Mesenchymal stem cell (in vitro differentiated cells and primary cell): ENCODE data around the gene HECTD2.

Experiments
- DNase-seq: peaks from one replicate; pipeline ENCODE4 v3.0.0-alpha.2; 2013
- H2AFZ ChIP-seq: one replicate; pipeline ENCODE4 v1.6.1; 2013; ENCODE audit warnings: low read depth, mild to moderate bottlenecking, control low read depth, inconsistent platforms, low read length, moderate library complexity
- H2AK5ac ChIP-seq: 2 replicates; pipeline ENCODE4 v1.6.1; 2013; ENCODE audit warnings: low read length, moderate library complexity, mild to moderate bottlenecking, inconsistent platforms; ENCODE audit not compliant: severe bottlenecking
- H2BK120ac ChIP-seq: one replicate; pipeline ENCODE4 v1.6.1; 2013; ENCODE audit warnings: low read depth, mild to moderate bottlenecking, inconsistent platforms, low read length, moderate library complexity
- H2BK12ac ChIP-seq, 2 experiments: one replicate each; pipeline ENCODE4 v1.6.1; 2013; ENCODE audit warnings: inconsistent platforms in 2 of 2, low read length in 2 of 2, mild to moderate bottlenecking in 2 of 2, moderate library complexity in 2 of 2, control low read depth in 1 of 2
- H2BK15ac ChIP-seq: one replicate; pipeline ENCODE4 v1.6.1; 2013; ENCODE audit warnings: mild to moderate bottlenecking, low read depth, inconsistent platforms; ENCODE audit not compliant: poor library complexity, severe bottlenecking
- H2BK5ac ChIP-seq: 2 replicates; pipeline ENCODE4 v1.6.1; 2013; ENCODE audit warnings: low read depth, mild to moderate bottlenecking, low read length, control low read depth, inconsistent platforms; ENCODE audit not compliant: poor library complexity, severe bottlenecking
- H3K14ac ChIP-seq, 2 experiments: one replicate each; pipeline ENCODE4 v1.6.1; 2013; ENCODE audit warnings: inconsistent platforms in 2 of 2, low read length in 2 of 2, control low read depth in 1 of 2, mild to moderate bottlenecking in 1 of 2, moderate library complexity in 1 of 2
- H3K18ac ChIP-seq, 2 experiments: one replicate each; pipeline ENCODE4 v1.6.1; 2013; ENCODE audit warnings: inconsistent platforms in 2 of 2, low read length in 2 of 2, control low read depth in 1 of 2, low read depth in 1 of 2, mild to moderate bottlenecking in 1 of 2
- H3K23ac ChIP-seq, 2 experiments: one replicate each; pipeline ENCODE4 v1.6.1; 2013; ENCODE audit warnings: inconsistent platforms in 2 of 2, low read length in 2 of 2, mild to moderate bottlenecking in 2 of 2, moderate library complexity in 2 of 2, control low read depth in 1 of 2
- H3K27ac ChIP-seq: 2 replicates; pipeline ENCODE4 v1.5.1; 2013; ENCODE audit warnings: mild to moderate bottlenecking, moderate library complexity, low read length, control low read depth, inconsistent platforms; ENCODE audit not compliant: poor library complexity, severe bottlenecking
- H3K27me3 ChIP-seq, 2 experiments: 2 replicates each; pipeline versions ENCODE4 v1.6.1 to v1.7.0; 2013; ENCODE audit warnings: low read length in 2 of 2, mild to moderate bottlenecking in 2 of 2, moderate library complexity in 2 of 2, control low read depth in 1 of 2, inconsistent platforms in 1 of 2; ENCODE audit not compliant: control insufficient read depth in 1 of 2, insufficient read depth in 1 of 2
- H3K36me3 ChIP-seq, 2 experiments: 2 replicates each; pipeline versions ENCODE4 v1.6.1 to v1.7.0; 2013; ENCODE audit warnings: low read length in 2 of 2, control low read depth in 1 of 2, inconsistent platforms in 1 of 2, low read depth in 1 of 2, mild to moderate bottlenecking in 1 of 2; ENCODE audit not compliant: insufficient read depth in 2 of 2, control insufficient read depth in 1 of 2
- H3K4ac ChIP-seq, 2 experiments: one replicate each; pipeline ENCODE4 v1.6.1; 2013; ENCODE audit warnings: inconsistent platforms in 2 of 2, low read length in 2 of 2, mild to moderate bottlenecking in 2 of 2, moderate library complexity in 2 of 2, control low read depth in 1 of 2, low read depth in 1 of 2
- H3K4me1 ChIP-seq: 2 replicates; pipeline ENCODE4 v1.6.1; 2013; ENCODE audit warnings: low read depth, low read length, control low read depth; ENCODE audit not compliant: control insufficient read depth, insufficient read depth
- H3K4me2 ChIP-seq: 2 replicates; pipeline ENCODE4 v1.6.1; 2013; ENCODE audit warnings: low read length, mild to moderate bottlenecking, inconsistent platforms; ENCODE audit not compliant: poor library complexity, severe bottlenecking
- H3K4me3 ChIP-seq, 2 experiments: 2 replicates each; pipeline versions ENCODE4 v1.5.1 to v1.7.0; 2013; ENCODE audit warnings: low read length in 2 of 2, mild to moderate bottlenecking in 2 of 2, control low read depth in 1 of 2, low read depth in 1 of 2; ENCODE audit not compliant: insufficient read depth in 1 of 2
- H3K79me1 ChIP-seq: replicated peaks from 2 replicates; pipeline ENCODE4 v1.6.1; 2013; ENCODE audit warnings: mild to moderate bottlenecking, control low read depth, low read length, inconsistent platforms; ENCODE audit not compliant: poor library complexity, severe bottlenecking
- H3K9ac ChIP-seq: 2 replicates; pipeline ENCODE4 v1.7.0; 2013; ENCODE audit warnings: mild to moderate bottlenecking, low read length, moderate library complexity
- H3K9me3 ChIP-seq: 2 replicates; pipeline ENCODE4 v1.7.0; 2013; ENCODE audit warnings: mild to moderate bottlenecking, low read length; ENCODE audit not compliant: control insufficient read depth
- H4K8ac ChIP-seq: one replicate; pipeline ENCODE4 v1.6.1; 2013; ENCODE audit warnings: inconsistent platforms, mild to moderate bottlenecking, low read length, moderate library complexity
- H4K91ac ChIP-seq: one replicate; pipeline ENCODE4 v1.6.1; 2013; ENCODE audit warnings: mild to moderate bottlenecking, low read length, inconsistent platforms
- whole genome bisulfite sequencing: methylation state at CpG from one replicate; pipeline ENCODE4 v1.1.7; 2013; ENCODE audit warnings: mixed read lengths; 5-methylcytosine and 5-hydroxymethylcytosine counted together

Gene HECTD2

DNA sequence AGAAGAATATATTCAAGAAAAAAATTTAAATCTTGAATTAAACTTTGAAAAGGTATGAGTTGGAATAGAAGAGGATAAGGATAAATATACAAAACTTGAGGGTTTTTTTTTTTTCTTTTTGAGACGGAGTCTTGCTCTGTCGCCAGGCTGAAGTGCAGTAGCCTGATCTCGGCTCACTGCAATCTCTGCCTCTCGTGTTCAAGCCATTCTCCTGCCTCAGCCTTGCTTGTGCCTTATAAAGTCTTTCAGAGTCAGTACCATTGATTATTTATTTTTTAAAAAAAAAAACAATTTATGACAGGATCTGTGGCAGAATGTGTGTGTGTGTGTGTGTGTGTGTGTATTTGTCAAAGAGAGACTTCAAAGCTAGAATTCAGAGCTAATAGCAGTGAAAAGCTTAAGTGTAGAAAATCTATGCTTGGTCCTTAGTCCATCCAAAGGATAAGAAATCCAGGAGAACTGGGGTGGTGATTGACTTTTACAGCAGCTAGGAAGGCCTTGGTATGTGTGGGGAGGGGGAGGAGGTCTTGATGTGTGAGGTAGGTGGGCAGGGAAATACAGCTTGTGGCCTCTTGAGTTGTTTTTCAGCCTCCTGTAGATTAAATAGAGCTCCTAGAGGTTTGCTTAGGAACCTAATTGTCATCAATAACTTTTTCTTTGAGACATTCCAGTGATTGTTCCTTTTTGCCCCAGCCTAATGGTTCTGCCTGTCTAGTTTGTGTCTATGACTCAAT is 2.4 kb downstream of the HECTD2 start:
- H3K4me3 ChIP-seq, result no peak overlapping the region
- H2AFZ ChIP-seq, result no peak overlapping the region
- peaks cover 3% of the 10 kb centered on the region for H3K79me1 ChIP-seq
- peaks cover 3% of the 10 kb centered on the region for H3K4me1 ChIP-seq
- H2AK5ac ChIP-seq, result peak overlapping the region; percentile 95
- H3K27ac ChIP-seq, result no peak overlapping the region
- WGBS, result 65% methylated on average over 4 of the region's 4 CpGs
- H2BK5ac ChIP-seq, result no peak overlapping the region
- H3K4ac ChIP-seq, result no peak overlapping the region
- H2BK120ac ChIP-seq, result no peak overlapping the region
- H3K18ac ChIP-seq, result no peak overlapping the region
- no peaks in the 10 kb centered on the region for H3K36me3 ChIP-seq
- H3K27me3 ChIP-seq, result no peaks in the 10 kb centered on the region
- H3K4me2 ChIP-seq, result no peak overlapping the region
- no peak overlapping the region for H2BK15ac ChIP-seq
- H4K91ac ChIP-seq, result no peak overlapping the region
- H3K9ac ChIP-seq, result peak overlapping the region; percentile 14
- no peak overlapping the region for H2BK12ac ChIP-seq
- H3K9me3 ChIP-seq, result no peaks in the 10 kb centered on the region
- no peak overlapping the region for H3K14ac ChIP-seq
- no peak overlapping the region for H3K23ac ChIP-seq
- no peak for DNase-seq
- no peak overlapping the region for H4K8ac ChIP-seq

GRCh38 chr10:91415816-91416215 is 5.7 kb downstream of the HECTD2 start:
- WGBS, result 40% methylated on average over 1 of the region's 3 CpGs
- Histone ChIP-seq H2BK5ac (no peak overlapping the region), H3K4me1 (peaks cover 4% of the 10 kb centered on the region), H3K27me3 (no peaks in the 10 kb centered on the region), H4K8ac (no peak overlapping the region), H2BK120ac (no peak overlapping the region), H3K27ac (no peak overlapping the region), H3K18ac (no peak overlapping the region), H3K9ac (no peak overlapping the region), H3K4ac (no peak overlapping the region), H3K14ac (no peak overlapping the region), H4K91ac (no peak overlapping the region), H3K23ac (no peak overlapping the region), H2BK12ac (no peak overlapping the region), H2AK5ac (no peak overlapping the region), H3K4me3 (no peak overlapping the region), H3K9me3 (no peaks in the 10 kb centered on the region), H2BK15ac (no peak overlapping the region), H3K79me1 (peaks cover 2% of the 10 kb centered on the region), H2AFZ (no peak overlapping the region), H3K4me2 (no peak overlapping the region), H3K36me3 (no peaks in the 10 kb centered on the region)
- peak; percentile 36 for DNase-seq

GRCh38 chr10:91416339-91416855 is 6.3 kb downstream of the HECTD2 start:
- H3K23ac ChIP-seq, result no peak overlapping the region
- 83% methylated on average over 1 of the region's 3 CpGs for WGBS

GRCh38 chr10:91418416-91418815 is 8.3 kb downstream of the HECTD2 start:
- Histone ChIP-seq H2BK120ac (no peak overlapping the region), H4K8ac (no peak overlapping the region), H3K18ac (no peak overlapping the region), H3K27me3 (no peaks in the 10 kb centered on the region), H3K14ac (no peak overlapping the region), H2BK5ac (no peak overlapping the region), H3K4me2 (no peak overlapping the region), H3K4ac (no peak overlapping the region), H2AK5ac (no peak overlapping the region), H2BK15ac (no peak overlapping the region), H3K4me1 (peaks cover 3% of the 10 kb centered on the region), H3K36me3 (no peaks in the 10 kb centered on the region), H3K9ac (no peak overlapping the region), H4K91ac (no peak overlapping the region), H2AFZ (no peak overlapping the region), H2BK12ac (no peak overlapping the region), H3K4me3 (no peak overlapping the region), H3K9me3 (no peaks in the 10 kb centered on the region), H3K27ac (no peak overlapping the region), H3K23ac (no peak overlapping the region), H3K79me1 (peaks cover 2% of the 10 kb centered on the region)
- DNase-seq, result no peak
- WGBS, result no CpG with 5 or more reads among the region's 2 CpGs

More at GRCh38 chr10:91416339-91416855, 6.3 kb downstream of the HECTD2 start:
- Histone ChIP-seq H3K27ac (no peak overlapping the region), H2BK5ac (no peak overlapping the region), H3K27me3 (no peaks in the 10 kb centered on the region), H3K9ac (no peak overlapping the region), H3K9me3 (no peaks in the 10 kb centered on the region), H3K14ac (no peak overlapping the region), H2AK5ac (no peak overlapping the region), H4K8ac (no peak overlapping the region), H3K4me2 (no peak overlapping the region), H3K79me1 (peaks cover 2% of the 10 kb centered on the region), H3K4me1 (peaks cover 4% of the 10 kb centered on the region), H2BK12ac (no peak overlapping the region), H3K4me3 (no peak overlapping the region), H3K4ac (no peak overlapping the region), H2BK120ac (no peak overlapping the region), H3K18ac (no peak overlapping the region), H4K91ac (no peak overlapping the region), H3K36me3 (no peaks in the 10 kb centered on the region), H2AFZ (no peak overlapping the region), H2BK15ac (no peak overlapping the region)
- no peak for DNase-seq
